DMS114 treated with DMSO at 0.1 percent for 48 hours (cell line): ENCODE measurements around the gene TBCEL.

Source experiments
- DNase-seq: peaks from one replicate; lab custom pipeline; 2025; ENCODE audit not compliant: unreplicated experiment; lab: John Stamatoyannopoulos, UW

Gene TBCEL

DNA sequence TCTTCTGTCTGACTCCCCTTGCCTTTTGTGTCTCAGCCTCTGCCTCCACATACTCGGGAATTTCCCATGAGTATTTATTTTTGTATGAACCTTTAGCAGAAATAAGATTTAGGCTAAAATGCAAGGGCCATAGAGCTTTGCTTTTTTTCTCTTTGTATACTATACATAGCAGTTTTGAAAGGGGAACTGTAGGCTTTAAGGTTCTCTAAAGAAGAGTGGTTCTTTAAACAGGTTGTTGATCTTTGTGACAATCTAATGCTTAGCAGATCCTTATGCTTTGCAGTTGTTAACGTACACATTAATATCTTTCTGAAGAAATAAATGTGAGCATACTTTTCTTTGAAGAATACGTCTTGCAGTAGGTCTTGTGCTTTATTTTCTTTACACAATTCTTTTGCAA is 35.0 kb downstream of the TBCEL start:
- DNase-seq = no peak

DNA sequence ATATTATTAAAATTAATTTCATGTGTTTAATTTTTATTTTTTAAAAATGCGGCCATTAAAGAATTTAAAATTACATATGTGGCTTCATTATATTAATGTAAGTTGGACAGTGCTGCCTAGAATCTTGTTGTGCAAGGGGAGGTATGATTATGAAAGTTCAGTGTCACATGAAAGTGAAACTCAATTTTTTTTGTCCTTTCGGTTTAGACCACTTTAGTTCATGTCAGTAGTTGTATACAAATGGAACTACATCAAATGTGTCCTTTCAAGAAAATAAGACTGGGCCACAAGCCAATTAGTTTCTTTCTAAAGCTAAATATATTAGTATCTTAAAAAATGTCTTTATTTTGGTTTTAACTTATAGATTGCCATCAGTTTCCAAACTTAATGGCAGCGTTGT is 35.7 kb downstream of the TBCEL start:
- DNase-seq = no peak

DNA sequence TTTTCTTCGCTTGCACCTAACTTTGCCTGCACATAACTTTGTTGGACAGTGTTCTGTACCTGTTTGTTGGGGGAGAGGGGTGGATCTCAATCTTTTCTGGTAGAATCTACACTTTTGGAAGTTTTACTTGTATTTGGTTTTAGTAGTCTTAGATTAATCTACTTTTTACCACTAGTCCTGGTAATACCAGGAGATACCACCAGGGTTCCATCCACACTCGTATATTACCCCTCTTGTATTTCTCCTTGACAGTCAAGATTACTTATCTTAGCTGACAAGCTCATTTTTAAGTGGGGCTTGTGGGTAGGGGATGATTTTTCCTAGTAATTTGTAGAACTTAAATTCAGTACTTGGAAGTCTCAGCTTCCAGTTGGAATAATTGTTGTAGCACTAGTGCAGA is 39.8 kb downstream of the TBCEL start:
- no peak for DNase-seq

DNA sequence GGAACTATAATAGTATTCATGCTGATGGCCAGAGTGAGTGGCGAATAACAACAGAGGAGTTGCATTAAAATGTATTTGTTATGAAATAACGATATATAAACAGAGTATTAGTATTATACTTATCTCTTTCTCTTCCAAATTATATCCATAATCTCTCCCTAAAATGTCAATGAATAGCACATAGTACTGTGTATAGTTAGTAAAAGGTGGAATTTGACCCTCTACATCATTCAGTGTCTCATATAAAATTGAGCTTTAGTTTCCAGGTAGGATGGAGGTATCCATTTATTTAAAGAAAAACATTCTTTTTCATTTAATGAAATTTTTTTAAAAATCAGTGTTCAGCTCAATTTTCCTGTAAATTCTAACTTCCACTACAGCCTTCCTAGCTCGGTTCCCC is 42.7 kb downstream of the TBCEL start:
- no peak for DNase-seq

DNA sequence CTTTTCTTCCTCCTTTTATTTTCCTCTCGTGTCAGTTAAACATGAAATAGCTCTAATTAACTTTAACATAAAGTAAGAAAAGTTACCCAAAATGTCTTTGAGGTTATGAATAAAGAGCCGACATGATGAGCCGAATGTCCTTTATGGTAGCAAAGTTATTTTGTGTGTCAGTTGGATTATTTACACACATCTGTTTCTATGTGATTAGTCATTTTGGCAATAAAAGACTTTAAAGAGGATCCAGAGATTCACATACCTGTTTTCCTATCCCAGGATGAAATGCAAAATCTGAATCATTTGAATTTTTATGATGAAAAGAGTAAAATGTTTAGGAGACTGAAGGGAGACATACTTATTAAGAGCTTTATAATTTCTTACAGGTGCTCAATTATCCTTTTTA is 43.1 kb downstream of the TBCEL start:
- DNase-seq = no peak

DNA sequence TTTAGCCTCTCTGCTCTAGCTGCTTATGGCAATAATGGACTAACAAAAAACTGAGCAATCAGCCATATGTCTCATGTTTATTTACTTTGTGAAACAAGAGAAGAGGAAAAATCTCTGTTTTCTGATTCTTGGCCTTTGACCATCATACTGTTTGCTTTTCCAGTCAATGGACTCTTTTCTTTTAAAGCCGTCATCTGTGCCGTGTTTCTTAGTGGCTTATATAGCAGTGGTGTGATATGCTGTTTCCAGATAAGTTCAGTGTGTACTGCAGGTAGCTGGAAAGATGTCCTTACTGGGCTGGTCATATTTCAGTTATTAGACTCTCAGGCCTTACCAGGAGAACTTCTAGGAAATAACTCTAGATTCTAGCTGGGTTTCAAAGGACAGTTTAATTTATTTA is 43.6 kb downstream of the TBCEL start:
- DNase-seq = no peak

DNA sequence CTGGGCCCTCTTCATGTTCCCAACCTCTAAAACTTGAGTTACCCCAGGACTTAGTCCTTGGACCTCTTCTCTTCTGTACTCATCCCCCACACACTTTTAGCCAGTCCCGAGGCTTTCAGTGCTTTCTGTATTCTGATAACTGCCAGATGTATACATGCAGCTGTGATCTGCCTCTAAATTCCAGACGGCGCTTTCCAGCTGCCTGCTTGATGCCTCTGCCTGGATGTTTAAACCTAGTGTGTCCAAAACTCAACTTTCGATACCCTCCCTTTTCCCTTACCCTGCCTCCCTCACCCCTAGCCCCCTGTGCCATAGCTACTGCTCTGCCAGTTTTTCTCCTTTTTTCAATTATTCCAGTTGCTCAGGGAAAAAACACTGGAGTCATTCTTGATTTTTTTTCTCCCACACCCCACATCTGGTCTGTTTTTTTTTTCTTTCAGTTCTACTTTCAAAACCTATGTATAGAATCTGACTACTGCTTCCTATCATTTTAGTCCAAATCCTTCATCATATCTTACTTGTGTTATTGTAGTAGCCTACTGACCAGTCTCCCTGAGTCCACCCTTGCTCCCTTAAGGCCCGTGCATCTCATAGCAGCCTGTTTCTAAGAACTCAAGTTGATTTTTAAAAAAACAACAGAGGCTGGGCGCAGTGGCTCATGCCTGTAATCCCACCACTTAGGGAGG is 44.2 kb downstream of the TBCEL start:
- no peak for DNase-seq

DNA sequence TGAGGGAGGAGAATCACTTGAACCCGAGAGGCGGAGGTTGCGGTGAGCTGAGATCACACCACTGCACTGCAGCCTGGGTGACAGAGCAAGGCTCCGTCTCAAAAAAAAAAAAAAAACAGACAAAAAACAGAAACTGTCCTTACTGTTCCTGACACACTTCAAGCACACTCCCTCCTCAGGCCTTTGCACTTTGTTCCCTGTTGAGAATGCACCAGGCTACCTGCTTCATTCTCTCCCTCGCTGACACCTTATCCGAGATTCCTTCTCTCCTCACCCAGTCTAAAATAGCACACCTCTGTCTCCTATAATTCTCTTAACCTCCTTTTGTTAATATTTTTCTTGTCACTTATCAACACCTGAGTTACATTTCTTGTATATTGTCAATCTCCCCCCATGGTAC is 44.9 kb downstream of the TBCEL start:
- no peak for DNase-seq

DNA sequence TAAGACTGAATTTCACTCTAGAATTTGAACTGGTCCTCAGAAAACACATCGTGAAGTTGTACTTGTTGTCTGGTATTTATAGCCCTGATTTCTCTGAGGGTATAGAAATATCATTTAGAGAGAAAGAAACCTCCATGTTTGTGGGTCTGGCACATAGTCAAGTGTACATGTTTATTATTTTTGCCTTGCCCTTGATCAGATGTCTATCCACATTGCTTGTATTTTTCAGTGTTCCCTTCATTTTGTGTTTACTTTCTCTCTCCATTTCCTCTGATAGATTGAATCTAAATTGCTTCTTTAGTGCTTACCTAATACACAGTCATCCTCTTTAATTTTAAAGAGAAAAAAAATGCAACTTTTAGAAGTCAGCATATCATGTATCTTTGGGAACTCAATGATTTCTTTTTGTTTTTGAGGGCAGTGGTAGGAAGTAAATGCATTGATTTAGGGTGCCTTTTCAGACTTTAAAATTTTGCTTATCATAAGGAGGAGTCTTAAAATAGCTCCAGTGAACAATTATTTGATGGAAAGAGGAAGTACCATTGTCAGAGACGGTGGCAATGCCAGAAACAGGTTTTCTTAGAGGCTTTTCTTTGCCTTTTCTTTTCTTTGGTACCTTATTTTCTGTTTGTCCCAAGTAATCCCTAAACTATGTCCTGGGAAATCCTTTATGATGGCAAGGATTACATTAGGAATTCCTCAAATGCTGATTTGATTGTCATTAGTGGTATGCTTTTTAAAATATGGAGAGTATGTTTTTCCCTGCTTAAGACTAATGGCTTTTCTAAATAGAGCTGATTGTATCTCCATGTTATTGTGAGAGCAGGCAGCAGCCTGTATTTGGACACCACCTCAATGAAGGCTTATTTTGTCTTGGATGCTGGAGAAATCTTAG is 47.3 kb downstream of the TBCEL start:
- DNase-seq = no peak

DNA sequence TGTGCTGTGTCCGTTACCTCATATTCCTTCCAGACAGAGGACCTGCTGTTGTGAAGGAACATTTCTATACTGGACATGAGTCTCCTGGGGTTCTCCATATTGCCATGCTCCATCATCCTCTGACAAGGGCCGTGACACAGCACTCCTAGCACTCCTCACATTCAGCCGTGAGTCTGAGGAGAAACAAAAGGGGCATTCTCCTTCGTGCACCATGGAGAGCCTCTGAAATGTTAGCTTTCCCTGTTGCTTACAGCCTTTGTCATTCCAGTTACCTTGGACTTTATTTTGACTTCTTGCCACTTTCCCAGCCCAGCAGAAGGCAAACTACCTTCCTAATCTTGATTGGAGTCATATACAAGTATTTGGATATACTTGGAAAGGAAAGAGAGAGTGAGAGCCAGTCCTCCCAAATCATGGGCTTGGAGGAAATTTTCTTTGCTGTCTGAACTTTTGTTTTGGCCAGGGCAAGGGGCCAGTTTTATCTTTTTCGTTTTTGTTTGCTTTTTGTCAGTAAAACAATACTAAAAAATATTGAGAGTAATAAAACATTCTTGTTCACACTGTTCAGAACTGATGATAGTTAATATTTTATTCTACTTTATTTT is 48.0 kb downstream of the TBCEL start:
- no peak for DNase-seq

DNA sequence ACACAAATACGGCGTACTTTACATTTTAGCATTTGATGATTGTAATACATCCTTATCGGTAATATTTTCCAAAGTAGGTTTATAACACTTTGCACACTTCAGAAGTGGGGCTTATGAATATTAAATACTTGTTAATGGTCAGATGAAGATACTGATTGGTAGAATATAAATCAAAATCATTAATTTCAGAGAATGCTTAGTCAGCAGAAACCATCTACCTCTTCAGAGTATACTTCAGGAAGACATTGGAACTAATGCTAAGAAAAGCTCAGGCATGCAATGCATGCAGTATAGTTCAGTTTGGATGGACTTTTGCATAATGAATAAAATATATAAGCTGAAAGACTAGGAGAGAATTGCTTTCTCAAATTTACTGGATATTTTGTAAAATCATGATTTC is 57.4 kb downstream of the TBCEL start:
- DNase-seq = no peak

DNA sequence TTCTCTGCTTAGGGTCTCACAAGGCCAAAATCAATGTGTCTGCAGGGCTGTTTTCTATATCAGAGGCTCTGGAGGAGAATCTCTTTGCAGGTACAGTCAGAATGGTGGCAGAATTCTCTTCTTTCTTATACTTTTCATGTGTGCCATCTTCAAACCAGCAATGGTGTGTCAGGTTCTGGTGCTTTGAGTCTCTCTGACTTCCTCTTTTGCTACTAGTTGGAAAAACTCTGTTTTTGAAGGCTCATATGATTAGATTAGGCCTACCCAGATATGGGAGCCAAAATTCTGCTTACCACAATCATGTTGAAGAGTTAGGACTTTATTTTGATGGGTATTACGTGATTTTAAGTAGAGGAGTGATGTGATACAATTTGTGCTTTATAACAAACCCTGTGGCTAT is 58.3 kb downstream of the TBCEL start:
- no peak for DNase-seq

DNA sequence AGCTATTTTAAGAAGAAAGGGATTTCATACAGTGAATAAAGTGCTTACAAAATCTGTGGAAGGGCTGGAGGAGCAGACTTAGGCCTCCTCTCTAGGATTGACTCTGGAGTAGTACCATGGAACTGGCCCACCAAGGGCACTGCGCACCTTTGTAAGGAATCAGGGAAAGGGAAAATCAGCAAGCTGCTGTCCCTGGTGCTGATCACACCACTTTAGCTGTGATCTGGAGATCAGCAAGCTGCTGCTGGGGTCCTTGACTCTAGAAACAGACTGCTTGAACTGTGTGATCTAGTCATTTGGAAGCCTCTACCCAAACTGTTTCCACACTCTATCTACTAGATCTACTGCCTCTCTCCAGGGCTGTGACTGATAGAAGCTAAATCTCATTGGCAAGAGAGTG is 58.8 kb downstream of the TBCEL start:
- DNase-seq = no peak

DNA sequence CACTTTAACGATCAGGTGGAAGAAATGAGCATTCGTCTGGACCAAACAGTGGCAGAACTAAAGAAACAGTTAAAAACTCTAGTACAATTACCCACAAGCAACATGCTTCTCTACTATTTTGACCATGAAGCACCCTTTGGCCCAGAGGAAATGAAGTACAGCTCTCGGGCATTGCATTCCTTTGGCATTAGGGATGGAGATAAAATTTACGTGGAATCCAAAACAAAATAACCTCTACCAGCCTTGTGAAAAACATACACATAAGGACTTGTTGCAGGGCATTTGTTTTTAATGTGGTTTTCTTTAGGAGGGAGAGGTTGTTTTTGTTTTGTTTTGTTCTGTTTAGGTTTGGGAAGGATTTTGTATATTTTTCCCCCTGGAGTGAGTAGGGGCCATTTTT is 63.0 kb downstream of the TBCEL start:
- no peak for DNase-seq

DNA sequence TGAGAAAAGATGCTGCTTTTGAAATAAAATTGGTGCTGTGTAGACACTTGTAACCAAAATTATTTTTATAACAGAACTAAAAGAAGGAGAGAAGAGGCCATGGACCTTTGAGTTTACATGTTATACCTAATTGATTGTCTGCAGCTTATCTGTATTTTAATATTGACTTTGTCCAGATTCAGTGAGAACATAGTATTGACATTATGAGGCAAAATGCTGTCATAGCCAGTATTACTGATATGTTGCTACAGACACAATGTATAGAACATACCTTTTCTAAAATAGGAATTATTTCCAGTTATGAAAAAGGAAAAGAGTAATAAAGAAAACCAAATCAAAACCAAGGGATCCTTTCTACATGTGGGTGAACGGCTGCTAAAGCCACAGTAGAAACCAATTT is 65.7 kb downstream of the TBCEL start:
- no peak for DNase-seq

DNA sequence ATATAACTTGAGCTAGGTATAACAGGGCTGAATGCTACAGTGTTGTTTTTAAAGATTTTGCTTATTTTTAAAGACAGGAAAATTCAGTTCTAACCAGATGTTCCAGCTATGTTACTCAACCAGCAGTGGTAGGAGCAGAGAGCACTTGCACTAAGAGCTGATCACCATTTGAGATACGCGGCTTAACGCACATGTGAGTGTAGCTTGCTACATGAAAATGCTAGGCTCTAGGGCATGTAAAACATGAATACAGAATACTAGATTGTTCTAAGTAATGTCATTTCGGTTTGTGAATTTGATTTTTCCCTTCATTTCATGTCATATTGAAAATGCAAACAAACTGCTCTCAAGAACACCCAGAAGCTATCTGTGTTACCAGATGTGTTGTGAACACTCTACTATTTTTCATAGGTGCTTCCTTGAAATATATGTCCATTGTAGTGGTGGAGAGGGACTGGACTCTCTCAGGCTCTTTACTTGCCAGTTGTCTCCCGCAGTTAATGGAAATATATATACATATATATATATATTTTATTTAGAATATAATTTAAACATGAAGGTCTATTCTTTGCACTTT is 66.3 kb downstream of the TBCEL start:
- DNase-seq = no peak

DNA sequence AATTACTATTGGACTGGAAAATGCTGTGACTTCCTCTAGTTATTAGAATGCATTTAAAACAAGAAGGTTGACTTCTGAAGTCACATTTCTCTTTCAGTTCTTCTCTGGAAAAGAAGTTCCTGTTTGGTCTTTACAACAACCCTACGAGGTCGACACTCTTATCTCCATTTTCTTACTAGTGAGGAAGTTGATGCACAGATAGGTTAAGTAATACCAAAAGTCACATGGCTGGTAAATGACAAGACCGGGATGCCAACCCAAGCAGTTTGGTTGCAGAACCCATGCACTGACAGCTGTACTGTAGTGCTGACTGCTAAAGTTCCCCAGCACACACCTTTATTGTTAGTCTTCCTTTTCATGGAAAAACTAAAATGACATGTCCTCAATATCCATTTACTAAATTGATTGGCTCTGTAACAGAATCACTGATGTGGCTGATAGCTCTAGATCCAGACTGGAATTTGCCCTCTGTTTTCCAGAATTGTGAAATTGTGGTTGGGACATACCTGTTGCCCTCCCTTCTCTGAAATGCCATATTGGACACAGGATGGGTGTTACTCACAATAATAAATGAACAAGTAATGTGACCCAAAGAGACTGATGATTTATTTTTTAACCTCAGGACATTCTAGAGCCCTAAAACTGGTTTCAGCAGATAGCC is 67.7 kb downstream of the TBCEL start:
- no peak for DNase-seq

DNA sequence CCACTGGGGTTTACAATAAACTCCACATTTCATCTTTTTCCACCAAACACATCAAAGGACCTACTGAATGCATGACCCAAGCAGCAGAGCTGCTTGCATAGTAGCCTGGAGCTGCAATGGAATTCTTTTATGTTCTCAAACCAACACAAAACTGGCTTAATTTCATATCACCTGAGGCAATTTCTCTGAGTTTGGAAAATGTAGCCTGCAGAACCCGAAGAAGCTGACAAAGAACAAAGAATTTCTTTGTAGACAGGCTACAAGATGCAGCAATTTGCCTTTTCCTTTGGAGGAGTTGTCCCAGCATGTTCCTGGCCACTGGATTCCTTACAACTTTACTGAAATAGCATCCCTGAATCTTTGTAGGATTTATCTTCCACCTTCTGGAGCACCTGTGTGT is 71.7 kb downstream of the TBCEL start:
- no peak for DNase-seq

DNA sequence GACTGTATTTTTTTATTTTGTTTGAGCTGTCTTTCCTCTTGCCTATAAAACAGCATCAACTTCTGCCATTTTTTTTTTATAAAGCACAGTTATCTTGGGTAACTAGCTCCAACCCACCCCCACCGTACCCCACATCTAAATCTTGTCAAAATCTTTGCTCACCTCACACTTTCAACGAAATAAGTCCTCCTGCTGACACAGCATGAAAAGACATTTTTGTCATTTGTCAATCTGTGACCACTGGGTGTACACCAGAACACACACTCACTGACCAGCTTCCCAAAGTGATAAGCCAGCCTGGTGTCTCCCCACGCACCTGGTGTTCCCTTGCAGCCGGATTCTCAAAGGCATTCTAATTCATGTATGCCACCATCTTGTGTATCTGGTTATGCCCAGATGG is 75.5 kb downstream of the TBCEL start:
- no peak for DNase-seq

DNA sequence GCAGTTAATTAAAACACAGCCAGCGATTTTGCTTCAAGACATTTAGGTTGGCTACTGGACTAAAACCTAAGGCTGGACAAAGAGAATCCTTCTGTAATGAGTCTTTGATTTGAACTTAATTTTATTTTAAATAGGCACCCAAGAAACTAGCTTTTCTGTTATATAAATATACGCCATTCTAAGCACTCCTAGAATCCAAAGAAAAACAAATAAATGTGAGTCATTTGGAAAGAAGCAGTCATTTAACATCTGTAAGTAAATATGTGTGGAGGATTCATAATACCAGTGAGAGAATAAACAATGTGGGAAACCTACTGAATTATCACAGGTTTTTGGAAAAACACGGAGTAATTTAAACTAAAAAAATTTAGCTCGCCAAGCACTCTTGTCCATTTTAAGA is 76.0 kb downstream of the TBCEL start:
- DNase-seq = no peak

DNA sequence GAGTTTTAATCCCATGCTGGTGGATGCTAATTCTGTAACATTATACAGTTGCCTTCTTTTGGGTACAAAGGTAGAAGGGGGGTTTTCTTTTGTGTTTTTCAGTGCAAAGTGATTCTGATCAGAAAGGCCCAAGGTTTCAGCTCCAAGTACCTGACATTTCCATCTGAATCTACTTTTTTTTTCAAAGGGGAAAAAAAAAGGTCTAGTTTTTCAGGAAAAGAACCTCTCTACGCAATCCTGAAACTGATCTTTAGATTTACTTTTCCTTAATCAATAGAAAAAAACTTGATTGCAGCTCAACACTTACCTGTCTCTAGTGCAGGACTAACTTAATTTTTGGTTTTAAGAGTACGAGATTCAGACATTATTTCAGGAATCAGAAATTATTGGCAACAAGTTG is 77.0 kb downstream of the TBCEL start, which contains the start of gene TECTA:
TECTA (plus strand) TSS at position 301 of the 400 bp plus-strand sequence. CDS start 1,423 bp downstream, outside the sequence.
- DNase-seq = no peak
